ENCODE results near the gene SCARF2.
A peak's percentile ranks its signal among the peaks of the same experiment; 100 is the strongest.

Gene SCARF2

DNA sequence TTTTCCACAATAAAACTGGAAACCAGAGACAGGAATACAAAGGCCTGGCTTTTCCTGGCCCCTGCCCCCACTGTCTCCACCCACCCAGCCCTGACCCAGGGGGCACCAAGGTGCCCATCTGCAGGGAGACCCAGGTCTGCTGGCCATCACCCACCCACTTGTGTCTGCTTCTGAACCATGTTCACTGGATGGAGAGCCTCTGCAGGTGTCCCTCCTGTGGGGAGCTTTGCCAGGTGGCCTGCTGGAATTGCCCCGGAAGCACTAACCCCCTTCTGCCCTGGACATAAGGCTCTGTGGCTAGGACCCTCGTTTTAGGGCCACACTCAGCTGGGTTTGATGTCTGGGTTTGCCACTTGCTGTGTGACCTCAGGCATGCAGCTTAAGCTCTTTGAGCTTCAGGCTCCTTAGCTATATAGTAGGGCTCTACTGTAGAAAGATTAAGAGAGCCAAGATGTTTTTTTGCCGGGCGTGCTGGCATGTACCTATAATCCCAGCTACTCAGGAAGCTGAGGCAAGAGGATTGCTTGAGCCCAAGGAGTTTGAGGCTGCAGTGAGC, 3.9 kb downstream of the SCARF2 start:
- Histone ChIP-seq H3K9ac (ENCODE audit: low read depth in 1 of 2, low read length in 2 of 2) (no peak overlapping the region), H3K4me3 (ENCODE audit: low read length in 2 of 2) (no peak overlapping the region), H3K27ac (ENCODE audit: low read depth in 2 of 2, low read length in 2 of 2) (no peak overlapping the region), H3K4me1 (ENCODE audit: control insufficient read depth in 2 of 2, insufficient read depth in 2 of 2, low read length in 2 of 2) (peaks cover 26 to 30% of the 10 kb centered on the region in 2 donors), H3K27me3 (ENCODE audit: control insufficient read depth in 2 of 2, insufficient read depth in 2 of 2, low read length in 2 of 2) (peaks cover 53 to 66% of the 10 kb centered on the region in 2 donors), H3K9me3 (ENCODE audit: control insufficient read depth in 2 of 2, low read length in 2 of 2) (no peaks in the 10 kb centered on the region), H3K36me3 (ENCODE audit: control insufficient read depth in 2 of 2, insufficient read depth in 2 of 2, low read length in 2 of 2) (no peaks in the 10 kb centered on the region)

DNA sequence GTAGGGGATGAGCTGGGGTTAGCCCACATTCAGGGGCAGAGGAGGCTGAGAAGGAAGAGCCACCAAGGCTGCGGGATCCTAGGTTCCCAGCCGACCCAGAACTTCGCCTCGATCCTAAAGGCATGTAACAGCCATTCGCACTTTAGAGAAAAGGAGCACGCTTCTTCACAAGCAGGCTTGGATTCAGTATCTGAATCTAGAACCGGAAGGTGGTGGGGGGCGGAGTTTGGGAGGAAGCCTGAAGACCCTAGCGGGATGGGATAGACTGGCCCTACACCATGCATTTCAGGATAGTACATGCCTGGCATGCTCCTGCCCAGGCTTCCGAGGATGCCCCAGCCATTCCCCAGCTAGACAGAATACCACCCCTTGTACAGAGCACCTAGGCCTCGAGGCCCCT, 4.4 kb downstream of the SCARF2 start:
- Histone ChIP-seq H3K9ac (ENCODE audit: low read depth in 1 of 2, low read length in 2 of 2) (no peak overlapping the region), H3K4me1 (ENCODE audit: control insufficient read depth in 2 of 2, insufficient read depth in 2 of 2, low read length in 2 of 2) (peaks cover 26 to 32% of the 10 kb centered on the region in 2 donors)

DNA sequence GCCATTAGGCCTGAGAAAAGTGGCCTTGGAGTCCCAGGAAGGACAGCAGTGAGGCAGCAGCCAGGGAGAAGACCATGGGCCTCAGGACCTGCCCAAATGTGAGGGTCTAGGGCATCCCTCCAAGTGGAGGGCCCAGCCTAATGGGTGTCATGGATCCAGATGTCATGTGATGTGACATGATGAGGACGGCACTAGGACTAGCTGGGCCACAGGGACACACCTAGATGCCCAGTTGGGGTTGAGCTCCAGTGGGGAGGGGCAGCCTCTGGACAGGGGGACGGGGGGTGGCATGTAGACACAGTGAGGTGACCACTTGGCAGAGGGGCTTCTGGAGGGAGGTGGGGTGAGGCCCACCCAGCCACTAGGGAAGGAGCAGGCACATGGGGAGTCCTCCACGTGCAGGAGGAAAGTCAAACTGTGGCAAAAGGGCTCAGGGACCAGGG, 5.4 kb downstream of the SCARF2 start:
- peaks cover 52 to 69% of the 10 kb centered on the region in 2 donors for H3K27me3 ChIP-seq (ENCODE audit: control insufficient read depth in 2 of 2, insufficient read depth in 2 of 2, low read length in 2 of 2)
- no peaks in the 10 kb centered on the region for H3K36me3 ChIP-seq (ENCODE audit: control insufficient read depth in 2 of 2, insufficient read depth in 2 of 2, low read length in 2 of 2)
- H3K9ac ChIP-seq (ENCODE audit: low read depth in 1 of 2, low read length in 2 of 2) = no peak overlapping the region
- no peak overlapping the region for H3K4me3 ChIP-seq (ENCODE audit: low read length in 2 of 2)
- H3K27ac ChIP-seq (ENCODE audit: low read depth in 2 of 2, low read length in 2 of 2) = no peak overlapping the region
- H3K4me1 ChIP-seq (ENCODE audit: control insufficient read depth in 2 of 2, insufficient read depth in 2 of 2, low read length in 2 of 2) = peaks cover 26 to 32% of the 10 kb centered on the region in 2 donors
- no peaks in the 10 kb centered on the region for H3K9me3 ChIP-seq (ENCODE audit: control insufficient read depth in 2 of 2, low read length in 2 of 2)

More for the DNA sequence above, 4.4 kb downstream of the SCARF2 start:
- H3K27ac ChIP-seq (ENCODE audit: low read depth in 2 of 2, low read length in 2 of 2) = no peak overlapping the region
- no peaks in the 10 kb centered on the region for H3K36me3 ChIP-seq (ENCODE audit: control insufficient read depth in 2 of 2, insufficient read depth in 2 of 2, low read length in 2 of 2)
- no peaks in the 10 kb centered on the region for H3K9me3 ChIP-seq (ENCODE audit: control insufficient read depth in 2 of 2, low read length in 2 of 2)
- no peak overlapping the region for H3K4me3 ChIP-seq (ENCODE audit: low read length in 2 of 2)
- H3K27me3 ChIP-seq (ENCODE audit: control insufficient read depth in 2 of 2, insufficient read depth in 2 of 2, low read length in 2 of 2) = peaks cover 51 to 65% of the 10 kb centered on the region in 2 donors

DNA sequence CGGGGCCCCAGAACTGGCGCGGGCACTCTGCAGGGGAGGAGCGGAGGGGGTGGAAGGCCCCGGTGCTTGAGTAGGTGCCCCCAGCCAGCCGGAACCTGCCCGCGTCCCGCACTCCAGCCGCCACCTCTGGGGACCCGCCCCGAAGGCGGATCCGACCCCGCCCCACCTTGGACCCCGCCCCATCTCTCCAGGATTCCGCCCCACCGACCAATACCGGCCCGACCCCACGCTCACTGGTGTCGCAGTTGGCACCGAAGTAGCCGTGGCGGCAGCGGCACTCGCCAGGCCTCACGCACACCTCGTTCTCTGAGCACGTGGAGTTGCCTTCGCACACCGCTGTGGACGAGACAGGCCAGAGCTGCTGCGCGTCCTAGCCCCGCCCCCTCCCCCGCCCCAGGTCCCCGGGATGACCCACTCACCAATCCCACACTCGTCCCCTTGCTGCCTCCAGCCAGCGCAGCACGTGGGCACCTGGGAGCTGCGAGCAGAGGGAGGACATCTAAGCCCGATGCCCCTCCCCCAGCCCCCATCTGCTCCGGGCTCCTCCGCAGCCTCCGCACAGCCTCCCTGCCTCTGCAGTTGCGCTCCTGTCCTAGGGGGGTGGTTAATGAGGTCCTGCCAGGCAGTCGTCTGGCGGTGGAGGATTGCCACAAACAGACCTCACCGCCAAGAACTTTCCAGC, 6.0 kb downstream of the SCARF2 start:
- no peak overlapping the region for H3K27ac ChIP-seq (ENCODE audit: low read depth in 2 of 2, low read length in 2 of 2)
- H3K9ac ChIP-seq (ENCODE audit: low read depth in 1 of 2, low read length in 2 of 2) = no peak overlapping the region
- H3K36me3 ChIP-seq (ENCODE audit: control insufficient read depth in 2 of 2, insufficient read depth in 2 of 2, low read length in 2 of 2) = no peaks in the 10 kb centered on the region
- H3K4me1 ChIP-seq (ENCODE audit: control insufficient read depth in 2 of 2, insufficient read depth in 2 of 2, low read length in 2 of 2) = peaks cover 25 to 26% of the 10 kb centered on the region in 2 donors
- H3K27me3 ChIP-seq (ENCODE audit: control insufficient read depth in 2 of 2, insufficient read depth in 2 of 2, low read length in 2 of 2) = peaks cover 52 to 69% of the 10 kb centered on the region in 2 donors
- no peaks in the 10 kb centered on the region for H3K9me3 ChIP-seq (ENCODE audit: control insufficient read depth in 2 of 2, low read length in 2 of 2)
- H3K4me3 ChIP-seq (ENCODE audit: low read length in 2 of 2) = peak overlapping the region; percentile 30 to 48

DNA sequence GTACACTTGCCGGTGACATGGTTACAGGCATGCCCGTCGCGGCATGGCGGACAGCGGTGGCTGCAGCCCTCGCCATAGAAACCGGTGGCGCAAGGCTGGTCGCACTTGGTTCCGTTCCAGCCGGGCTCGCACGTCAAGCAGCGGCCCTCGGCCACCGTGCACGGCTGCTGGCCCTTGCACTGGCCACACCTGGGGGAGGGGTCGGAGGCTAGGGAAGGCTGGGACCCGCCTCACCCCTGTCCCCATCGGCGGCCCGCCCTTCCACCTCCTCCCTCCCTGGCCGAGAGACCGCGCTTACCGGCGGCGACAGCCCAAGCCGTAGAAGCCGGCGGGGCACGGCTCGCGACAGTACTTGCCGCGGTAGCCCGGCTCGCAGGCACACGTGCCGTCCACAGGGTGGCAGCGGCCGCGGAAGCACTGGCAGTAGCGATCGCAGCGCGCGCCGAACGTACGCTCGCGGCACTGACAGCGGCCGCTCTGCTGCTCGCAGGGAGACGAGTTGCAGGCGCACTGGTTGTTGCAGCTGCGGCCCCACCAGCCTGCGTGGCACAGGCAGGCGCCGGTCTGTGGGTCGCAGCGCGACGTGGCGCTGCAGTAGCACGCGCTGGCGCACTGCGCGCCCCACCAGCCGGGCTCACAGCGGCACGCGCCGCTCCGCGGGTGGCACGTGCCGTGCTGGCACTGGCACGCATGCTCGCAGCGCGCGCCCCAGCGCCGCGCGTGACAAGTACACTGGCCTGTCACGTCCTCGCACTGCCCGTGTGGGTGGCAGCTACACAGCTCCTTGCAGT, 6.7 kb downstream of the SCARF2 start:
- Histone ChIP-seq H3K4me3 (ENCODE audit: low read length in 2 of 2) (peak overlapping the region; percentile 30 to 48), H3K27me3 (ENCODE audit: control insufficient read depth in 2 of 2, insufficient read depth in 2 of 2, low read length in 2 of 2) (peaks cover 50 to 71% of the 10 kb centered on the region in 2 donors), H3K36me3 (ENCODE audit: control insufficient read depth in 2 of 2, insufficient read depth in 2 of 2, low read length in 2 of 2) (no peaks in the 10 kb centered on the region), H3K27ac (ENCODE audit: low read depth in 2 of 2, low read length in 2 of 2) (no peak overlapping the region), H3K9ac (ENCODE audit: low read depth in 1 of 2, low read length in 2 of 2) (no peak overlapping the region), H3K4me1 (ENCODE audit: control insufficient read depth in 2 of 2, insufficient read depth in 2 of 2, low read length in 2 of 2) (peaks cover 24 to 26% of the 10 kb centered on the region in 2 donors), H3K9me3 (ENCODE audit: control insufficient read depth in 2 of 2, low read length in 2 of 2) (no peaks in the 10 kb centered on the region)

DNA sequence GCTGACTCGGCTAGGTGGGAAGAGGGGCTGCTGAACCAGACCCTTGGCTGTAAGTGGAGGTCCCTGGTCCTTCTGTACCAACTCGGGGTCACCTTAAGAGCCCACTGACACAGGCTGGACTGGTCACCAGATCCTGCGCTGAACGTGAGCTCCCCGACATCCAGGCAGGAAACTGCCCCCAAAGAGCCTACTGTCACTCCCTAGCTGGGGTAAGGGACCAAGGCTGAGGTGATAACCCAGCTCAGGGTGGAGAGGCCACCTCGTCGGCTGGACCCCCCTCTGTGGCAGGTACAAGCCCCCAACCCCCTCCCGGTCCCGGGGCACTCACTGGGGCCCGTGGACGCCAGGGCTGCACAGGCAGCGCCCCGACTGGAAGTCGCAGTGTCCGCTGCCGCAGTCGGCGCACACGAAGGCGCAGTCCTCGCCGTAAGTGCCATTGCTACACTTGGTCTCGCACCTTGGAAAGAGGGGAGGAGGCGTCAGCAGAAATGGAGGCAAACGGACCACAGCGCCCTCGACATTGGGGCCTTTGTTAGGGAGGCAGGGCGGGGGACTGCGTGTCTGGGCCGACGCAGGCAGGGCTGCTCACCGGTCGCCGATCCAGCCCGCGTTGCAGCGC, 7.4 kb downstream of the SCARF2 start:
- Histone ChIP-seq H3K36me3 (ENCODE audit: control insufficient read depth in 2 of 2, insufficient read depth in 2 of 2, low read length in 2 of 2) (no peaks in the 10 kb centered on the region), H3K27me3 (ENCODE audit: control insufficient read depth in 2 of 2, insufficient read depth in 2 of 2, low read length in 2 of 2) (peaks cover 43 to 63% of the 10 kb centered on the region in 2 donors), H3K27ac (ENCODE audit: low read depth in 2 of 2, low read length in 2 of 2) (no peak overlapping the region), H3K9me3 (ENCODE audit: control insufficient read depth in 2 of 2, low read length in 2 of 2) (no peaks in the 10 kb centered on the region), H3K9ac (ENCODE audit: low read depth in 1 of 2, low read length in 2 of 2) (no peak overlapping the region), H3K4me3 (ENCODE audit: low read length in 2 of 2) (peak overlapping the region; percentile 48 to 58), H3K4me1 (ENCODE audit: control insufficient read depth in 2 of 2, insufficient read depth in 2 of 2, low read length in 2 of 2) (peaks cover 20 to 25% of the 10 kb centered on the region in 2 donors)

DNA sequence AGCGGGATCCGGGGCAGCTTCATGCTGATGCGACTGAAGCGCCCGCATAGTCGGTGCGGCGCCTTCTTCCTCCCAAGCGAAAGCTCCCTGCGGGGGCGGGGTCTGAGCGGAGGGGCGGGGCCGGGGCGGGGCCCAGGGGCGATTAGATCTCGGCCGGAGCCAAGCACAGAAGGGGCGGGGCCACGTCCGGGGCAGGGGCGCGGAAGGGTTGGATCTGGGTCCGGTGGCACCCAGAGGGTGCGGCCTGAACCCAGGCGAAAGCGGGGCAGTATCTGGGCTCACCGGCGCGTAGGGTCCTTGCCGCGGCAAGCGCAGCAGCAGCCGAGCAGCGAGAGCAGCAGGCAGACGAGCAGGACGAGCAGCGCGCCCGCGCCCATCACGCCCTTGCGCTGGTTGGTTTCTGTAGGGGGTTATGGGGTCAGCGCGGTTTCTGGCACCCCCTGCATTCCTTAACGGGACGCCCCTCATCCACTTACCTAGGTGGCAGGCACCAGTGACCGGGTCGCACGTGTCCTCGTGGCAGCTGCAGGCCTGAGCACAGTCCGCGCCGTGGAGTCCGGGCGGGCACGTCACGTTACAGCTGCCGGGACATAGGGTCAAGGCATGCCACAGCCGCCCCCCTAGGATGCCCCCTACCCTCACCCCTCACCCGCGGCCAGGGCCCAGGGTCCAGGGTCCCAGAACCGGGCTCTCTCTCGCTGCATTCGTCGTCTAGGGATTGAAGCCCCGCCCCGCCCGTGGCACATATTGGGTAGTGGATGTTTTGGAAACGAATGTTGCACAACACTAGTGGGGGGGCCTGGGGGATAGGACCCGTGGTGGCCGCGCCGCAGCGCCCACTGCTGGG, 8.1 kb downstream of the SCARF2 start:
- H3K27ac ChIP-seq (ENCODE audit: low read depth in 2 of 2, low read length in 2 of 2) = no peak overlapping the region
- H3K9ac ChIP-seq (ENCODE audit: low read depth in 1 of 2, low read length in 2 of 2) = peak overlapping the region in 1 of 2 donors; percentile 34
- H3K36me3 ChIP-seq (ENCODE audit: control insufficient read depth in 2 of 2, insufficient read depth in 2 of 2, low read length in 2 of 2) = no peaks in the 10 kb centered on the region
- H3K4me1 ChIP-seq (ENCODE audit: control insufficient read depth in 2 of 2, insufficient read depth in 2 of 2, low read length in 2 of 2) = peaks cover 20 to 25% of the 10 kb centered on the region in 2 donors
- H3K4me3 ChIP-seq (ENCODE audit: low read length in 2 of 2) = peak overlapping the region; percentile 58 to 60
- peaks cover 39 to 56% of the 10 kb centered on the region in 2 donors for H3K27me3 ChIP-seq (ENCODE audit: control insufficient read depth in 2 of 2, insufficient read depth in 2 of 2, low read length in 2 of 2)
- no peaks in the 10 kb centered on the region for H3K9me3 ChIP-seq (ENCODE audit: control insufficient read depth in 2 of 2, low read length in 2 of 2)

DNA sequence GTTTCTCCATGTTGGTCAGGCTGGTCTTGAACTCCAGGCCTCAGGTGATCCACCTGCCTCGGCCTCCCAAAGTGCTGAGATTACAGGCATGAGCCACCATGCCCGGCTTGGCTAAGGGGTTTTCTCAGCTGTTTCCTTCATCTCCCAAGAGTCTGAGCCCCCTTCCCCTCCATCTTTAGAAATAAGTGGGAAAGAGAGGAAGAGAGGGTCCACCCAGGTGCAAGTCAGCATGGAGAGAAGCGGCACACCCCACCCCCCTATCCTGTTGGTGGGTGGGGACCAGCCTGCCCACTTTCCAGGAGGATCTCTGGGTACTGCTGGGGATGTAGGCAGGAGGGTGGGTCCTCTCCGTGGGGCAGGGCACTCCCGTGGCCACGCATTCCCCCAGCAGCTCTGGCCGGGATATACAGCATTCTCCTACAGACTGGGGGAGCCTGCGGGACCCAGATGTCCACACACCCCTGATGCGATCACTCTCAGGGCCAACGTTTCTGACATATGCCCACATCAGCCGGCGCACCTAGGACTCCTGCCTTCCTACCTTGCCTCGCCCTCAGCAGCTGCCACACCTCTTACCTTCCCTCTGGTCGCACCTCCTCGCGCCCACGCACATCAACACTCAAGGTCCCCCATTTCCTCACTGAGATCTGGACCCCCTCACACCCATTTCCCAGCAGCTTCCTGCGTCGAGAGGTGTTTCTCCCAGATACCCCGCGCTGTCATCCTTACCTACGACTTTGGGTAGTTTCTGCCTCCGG, 8.9 kb downstream of the SCARF2 start:
- Histone ChIP-seq H3K27ac (ENCODE audit: low read depth in 2 of 2, low read length in 2 of 2) (no peak overlapping the region), H3K9me3 (ENCODE audit: control insufficient read depth in 2 of 2, low read length in 2 of 2) (no peaks in the 10 kb centered on the region), H3K9ac (ENCODE audit: low read depth in 1 of 2, low read length in 2 of 2) (no peak overlapping the region), H3K4me1 (ENCODE audit: control insufficient read depth in 2 of 2, insufficient read depth in 2 of 2, low read length in 2 of 2) (peaks cover 20 to 25% of the 10 kb centered on the region in 2 donors), H3K27me3 (ENCODE audit: control insufficient read depth in 2 of 2, insufficient read depth in 2 of 2, low read length in 2 of 2) (peaks cover 38 to 52% of the 10 kb centered on the region in 2 donors), H3K4me3 (ENCODE audit: low read length in 2 of 2) (peak overlapping the region; percentile 51 to 60), H3K36me3 (ENCODE audit: control insufficient read depth in 2 of 2, insufficient read depth in 2 of 2, low read length in 2 of 2) (no peaks in the 10 kb centered on the region)

DNA sequence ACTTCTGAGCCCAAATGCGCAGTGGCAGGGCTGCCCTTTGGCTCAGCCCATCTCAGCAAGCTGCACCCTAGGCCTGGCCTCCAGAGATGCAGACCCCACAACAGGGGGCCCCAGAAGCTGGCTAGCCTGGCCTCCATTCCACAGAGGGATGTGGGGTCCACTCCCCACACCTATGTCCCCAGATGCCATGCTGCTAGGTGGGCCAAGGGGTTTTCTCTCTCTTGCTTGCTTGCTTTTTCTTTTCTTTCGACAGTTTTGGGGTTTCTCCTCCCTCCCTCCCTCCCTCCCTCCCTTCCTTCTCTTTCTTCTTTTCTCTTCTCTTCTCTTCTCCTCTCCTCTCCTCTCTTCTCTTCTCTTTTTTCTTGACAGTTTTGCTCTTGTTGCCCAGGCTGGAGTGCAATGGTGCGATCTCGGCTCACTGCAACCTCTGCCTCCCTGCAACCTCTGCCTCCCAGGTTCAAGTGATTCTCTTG, 9.6 kb downstream of the SCARF2 start:
- Histone ChIP-seq H3K27ac (ENCODE audit: low read depth in 2 of 2, low read length in 2 of 2) (no peak overlapping the region), H3K9ac (ENCODE audit: low read depth in 1 of 2, low read length in 2 of 2) (no peak overlapping the region), H3K36me3 (ENCODE audit: control insufficient read depth in 2 of 2, insufficient read depth in 2 of 2, low read length in 2 of 2) (no peaks in the 10 kb centered on the region), H3K4me1 (ENCODE audit: control insufficient read depth in 2 of 2, insufficient read depth in 2 of 2, low read length in 2 of 2) (peaks cover 20 to 25% of the 10 kb centered on the region in 2 donors), H3K4me3 (ENCODE audit: low read length in 2 of 2) (no peak overlapping the region), H3K9me3 (ENCODE audit: control insufficient read depth in 2 of 2, low read length in 2 of 2) (no peaks in the 10 kb centered on the region), H3K27me3 (ENCODE audit: control insufficient read depth in 2 of 2, insufficient read depth in 2 of 2, low read length in 2 of 2) (peaks cover 38 to 55% of the 10 kb centered on the region in 2 donors)

Data from mucosa of rectum (tissue), 2 donors.